Stimulated activated CD8-positive, alpha-beta memory T cell treated with anti-CD3 and anti-CD28 coated beads, Interleukin-7, amount 100 ng/mL, for 48 hours (primary cell): ENCODE data around the gene CLMP.
"Not testable (repeated sequence)": the region's sequence is repeated elsewhere in the genome, so short reads cannot be mapped to it uniquely, and the experiment has no call there.

Source experiments
- DNase-seq, 2 donors: peaks; one replicate each; pipeline ENCODE4 v3.0.0-alpha.2; 2020; ENCODE audit warnings: low read depth in 1 of 2; ENCODE audit errors: extremely low read depth in 1 of 2

CLMP gene

DNA sequence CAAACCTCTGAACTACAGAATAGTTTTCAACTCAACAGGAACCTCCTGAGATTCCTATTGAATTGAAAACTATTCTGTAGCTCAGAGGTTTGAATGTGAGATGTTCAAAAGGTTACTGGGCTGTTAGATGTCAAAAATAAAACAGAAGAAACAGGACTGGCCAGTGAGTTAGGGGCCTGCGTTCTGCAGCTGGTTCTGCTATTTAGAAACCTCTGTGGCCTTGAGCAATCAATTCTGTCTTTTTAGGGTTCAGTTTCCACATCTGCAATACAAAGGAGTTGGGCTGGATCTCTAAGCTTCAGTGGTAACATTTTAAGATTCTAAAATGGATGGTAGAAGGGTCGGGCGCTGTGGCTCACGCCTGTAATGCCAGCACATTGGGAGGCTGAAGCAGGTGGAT, 55.8 kb downstream of the CLMP start:
- DNase-seq = no peak

DNA sequence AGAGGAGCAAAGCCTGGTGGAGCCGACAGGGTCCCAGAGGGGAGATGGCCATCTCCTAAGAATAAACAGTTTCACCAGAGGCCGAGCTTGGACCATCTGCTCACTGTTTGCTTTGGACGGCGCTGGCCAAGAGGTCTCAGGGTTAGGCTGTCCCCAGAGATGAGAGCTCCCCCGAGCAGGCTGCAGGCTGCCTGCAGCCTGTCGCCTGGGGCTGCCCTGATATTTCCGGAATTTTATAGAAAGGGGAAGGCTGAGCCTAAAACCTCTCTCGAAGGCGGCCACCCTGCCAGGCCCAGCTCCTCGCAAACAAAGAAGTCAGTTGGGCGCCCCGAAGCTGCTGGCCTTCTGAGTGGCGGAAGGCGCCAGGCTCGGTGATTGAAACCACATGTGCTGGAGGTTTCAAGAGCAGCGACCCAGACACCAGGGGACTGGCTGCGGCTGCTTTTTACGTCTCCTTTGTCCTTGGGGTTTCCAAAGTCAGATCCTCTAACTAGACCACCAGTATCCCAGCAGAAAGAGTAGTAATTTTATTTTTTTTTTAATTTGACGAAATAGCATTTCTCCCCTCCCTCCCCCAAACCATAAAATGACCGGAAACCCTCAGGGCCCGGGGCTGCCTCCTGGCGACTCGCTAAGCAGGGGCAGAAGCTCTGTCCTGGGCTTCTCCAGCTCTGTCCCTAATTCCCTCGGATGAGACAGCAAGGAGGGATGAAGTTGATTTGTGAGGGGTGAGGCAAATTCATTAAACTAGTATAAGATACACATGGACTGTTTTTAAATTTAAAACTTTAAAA, 57.4 kb downstream of the CLMP start:
- DNase-seq = no peak

GRCh38 chr11:123135863-123136446, 59.1 kb downstream of the CLMP start:
- no peak for DNase-seq

DNA sequence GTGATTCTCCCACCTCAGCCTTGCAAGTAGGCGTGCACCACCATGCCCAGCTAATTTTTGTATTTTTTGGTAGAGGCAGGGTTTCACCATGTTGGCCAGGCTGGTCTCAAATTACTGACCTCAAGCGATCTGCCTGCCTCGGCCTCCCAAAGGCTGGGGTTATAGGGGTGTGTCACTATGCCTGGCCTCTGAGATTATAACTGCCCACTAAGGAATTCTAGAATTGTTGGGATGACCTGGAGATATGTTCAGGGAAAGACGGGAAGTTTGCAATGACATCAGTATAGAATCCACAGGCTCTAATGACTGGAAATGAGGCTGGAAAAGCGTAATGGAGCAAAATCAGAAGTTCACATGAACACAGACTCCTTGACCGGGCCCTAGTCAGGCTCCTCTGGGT, 62.2 kb downstream of the CLMP start:
- DNase-seq = no peak

DNA sequence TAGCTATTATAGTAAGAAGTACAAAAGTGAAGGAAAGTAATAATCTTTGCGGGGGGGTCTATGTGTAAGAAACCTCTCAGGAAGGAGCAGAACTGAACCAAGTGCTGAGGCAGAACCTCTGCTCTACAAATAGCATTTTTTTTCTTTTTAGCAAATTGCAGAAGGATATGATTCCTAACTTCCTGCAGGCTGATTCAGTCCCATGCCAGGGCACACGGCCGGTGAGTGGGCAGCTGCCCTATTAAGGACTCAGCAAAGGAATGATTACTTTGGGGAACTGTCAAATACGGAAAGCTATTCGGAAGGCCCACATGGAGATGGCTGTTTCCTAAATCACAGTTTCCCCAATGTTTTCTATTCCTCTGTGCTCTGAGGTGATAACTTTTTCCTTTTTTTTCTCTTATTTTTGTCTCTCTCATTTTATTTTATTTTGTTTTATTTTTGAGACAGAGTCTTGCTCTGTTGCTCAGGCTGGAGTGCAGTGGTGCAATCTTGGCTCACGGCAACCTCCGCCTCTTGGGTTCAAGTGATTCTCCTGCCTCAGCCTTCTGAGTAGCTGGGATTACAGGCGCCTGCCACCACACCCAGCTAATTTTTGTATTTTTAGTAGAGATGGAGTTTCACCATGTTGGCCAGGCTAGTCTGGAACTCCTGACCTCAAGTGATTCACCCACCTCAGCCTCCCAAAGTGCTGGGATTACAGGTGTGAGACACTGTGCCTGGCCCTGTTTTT, 62.8 kb downstream of the CLMP start:
- not testable (repeated sequence) for DNase-seq

- no peak for DNase-seq
Observed at GRCh38 chr11:123129920-123130319, 65.1 kb downstream of the CLMP start.

- DNase-seq = no peak
Observed at GRCh38 chr11:123125169-123125568, 69.9 kb downstream of the CLMP start.

- DNase-seq = no peak
Observed at GRCh38 chr11:123122852-123123251, 72.2 kb downstream of the CLMP start.

DNA sequence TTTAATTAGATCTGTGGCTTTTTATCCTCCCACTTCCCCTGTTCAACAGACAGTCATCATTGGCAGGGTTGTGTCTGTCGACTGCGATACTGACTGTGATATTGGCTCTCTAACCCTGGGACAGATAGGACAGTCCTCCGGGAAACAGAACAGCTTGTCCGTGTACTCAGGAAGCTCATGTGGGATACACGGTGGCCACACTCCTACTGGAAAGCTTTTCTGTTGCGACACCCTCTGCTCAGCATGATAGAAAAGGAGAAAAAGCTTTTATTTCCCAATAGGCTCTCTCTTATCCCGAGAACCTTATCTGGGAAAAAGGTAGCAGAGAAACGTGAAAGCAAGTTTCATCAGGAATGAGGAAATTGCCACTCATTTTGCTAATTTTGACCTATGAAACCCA, 72.7 kb downstream of the CLMP start:
- DNase-seq = no peak

GRCh38 chr11:123116486-123116885, 78.6 kb downstream of the CLMP start:
- DNase-seq = no peak

DNA sequence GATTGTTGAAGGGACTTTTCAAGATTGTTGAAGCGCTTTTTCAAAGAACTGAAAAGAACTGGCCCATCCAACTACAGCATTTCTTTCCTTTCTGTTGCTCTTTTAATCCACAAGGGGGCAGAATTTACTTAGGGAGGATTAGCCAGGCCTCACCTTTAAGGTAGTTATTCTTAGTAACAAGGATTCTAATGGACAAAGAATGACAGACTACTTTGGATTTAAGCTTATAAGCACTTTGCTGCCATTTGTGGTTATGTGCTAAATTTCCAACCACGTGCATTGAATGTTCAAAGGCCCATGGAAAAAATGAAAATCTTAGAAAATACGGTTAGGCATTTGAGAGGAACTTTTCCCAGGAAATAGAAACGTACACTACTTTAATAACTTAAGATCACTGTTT, 83.6 kb downstream of the CLMP start:
- DNase-seq = no peak

DNA sequence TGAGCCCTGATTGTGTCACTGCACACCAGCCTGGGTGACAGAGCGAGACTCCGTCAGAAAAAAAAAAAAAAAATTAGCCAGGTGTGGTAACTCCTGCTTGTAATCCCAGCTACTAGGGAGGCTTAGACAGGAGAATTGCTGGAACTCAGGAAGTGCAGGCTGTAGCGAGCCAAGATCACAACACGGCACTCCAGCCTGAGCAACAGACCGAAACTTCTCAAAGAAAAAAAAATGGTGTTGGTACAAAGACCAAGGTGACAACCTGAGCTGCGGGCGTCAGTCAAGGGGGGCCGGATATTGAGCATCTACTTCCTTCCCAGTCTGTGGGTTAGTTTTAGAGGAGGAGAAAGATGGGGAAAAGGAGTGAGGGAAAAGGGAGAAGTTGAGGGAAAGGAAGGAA, 84.7 kb downstream of the CLMP start:
- DNase-seq = no peak

GRCh38 chr11:123107945-123108495, 87.0 kb downstream of the CLMP start:
- no peak for DNase-seq

GRCh38 chr11:123104697-123105096, 90.4 kb downstream of the CLMP start:
- no peak for DNase-seq

DNA sequence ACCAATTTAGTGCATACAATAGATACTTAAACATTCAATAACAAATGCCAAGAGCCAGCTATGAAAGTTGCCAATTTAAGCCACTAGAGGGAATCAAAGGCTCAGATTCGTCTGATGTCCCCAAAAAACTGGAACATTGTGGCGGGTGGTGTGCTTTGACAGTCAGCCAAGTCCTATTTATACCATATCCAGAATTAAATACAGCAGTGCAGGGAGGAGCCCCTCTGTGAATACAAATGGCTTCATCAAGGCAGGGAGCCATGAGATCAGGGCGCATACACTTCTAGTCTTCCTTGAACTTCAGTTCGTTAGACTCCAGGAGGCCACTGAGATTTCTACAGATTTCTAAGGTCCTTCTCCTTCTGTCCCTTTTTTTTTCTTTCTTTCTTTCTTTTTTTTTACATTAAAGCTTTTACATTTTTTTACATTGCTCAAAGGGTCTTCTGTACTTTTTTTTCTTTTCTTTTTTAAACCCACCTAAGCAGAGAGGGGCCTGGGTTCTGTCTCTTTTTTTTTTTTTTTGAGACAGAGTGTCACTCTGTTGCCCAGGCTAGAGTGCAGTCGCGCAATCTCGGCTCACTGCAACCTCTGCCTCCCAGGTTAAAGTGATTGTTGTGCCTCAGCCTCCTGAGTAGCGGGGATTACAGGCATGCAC, 91.6 kb downstream of the CLMP start:
- no peak for DNase-seq

DNA sequence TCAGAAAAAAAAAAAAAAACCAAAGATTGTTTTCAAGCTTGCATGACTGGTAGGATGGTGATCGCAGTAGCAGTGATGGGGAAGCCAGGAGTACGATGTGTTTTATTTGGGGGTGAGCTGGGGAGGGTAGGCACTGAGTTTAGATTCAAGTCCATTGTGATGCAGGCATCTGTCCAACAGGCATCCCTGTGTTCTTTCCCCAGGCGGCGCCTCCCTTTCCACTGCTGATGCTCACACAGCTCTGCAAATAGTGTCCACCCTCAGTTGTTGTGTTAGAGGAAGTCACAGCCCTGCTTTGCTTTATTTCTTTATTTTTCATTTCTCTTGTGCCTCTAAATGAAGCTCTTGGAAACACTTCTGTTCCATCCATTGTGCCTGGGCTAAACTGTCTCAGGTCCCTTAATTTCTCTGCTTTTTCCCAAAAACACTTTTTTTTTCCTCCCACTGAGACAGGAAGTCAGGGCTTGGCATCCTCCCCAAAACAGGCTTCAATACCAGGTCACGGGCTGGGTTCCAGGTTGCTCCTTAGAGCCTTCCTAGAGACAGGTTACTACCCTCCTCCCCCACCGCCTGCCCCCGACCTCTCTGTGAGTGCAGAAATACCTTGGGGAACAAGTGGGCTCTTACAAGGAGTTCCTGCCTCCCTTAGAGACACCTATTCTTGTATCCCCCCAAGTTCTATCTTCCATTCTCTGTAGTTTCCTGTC, 94.5 kb downstream of the CLMP start:
- DNase-seq = no peak

DNA sequence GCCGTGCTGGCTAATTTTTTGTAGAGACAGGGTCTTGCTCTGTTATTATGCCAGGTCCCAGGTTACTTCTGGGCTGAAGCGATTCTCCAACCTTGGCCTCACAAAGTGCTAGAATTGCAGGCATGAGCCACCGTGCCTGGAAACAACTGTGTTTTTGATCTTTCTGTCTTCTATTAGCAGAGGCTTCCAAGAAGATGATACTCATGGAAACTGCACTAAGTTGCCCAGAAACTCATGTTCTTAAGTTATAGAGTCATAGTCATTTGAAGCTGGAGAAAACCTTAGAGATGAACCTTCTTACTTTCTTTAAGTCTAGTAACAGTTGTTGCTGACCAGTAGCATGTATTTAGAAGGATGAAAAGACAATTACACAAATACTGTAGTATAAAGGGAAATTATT, 96.1 kb downstream of the CLMP start:
- no peak for DNase-seq

DNA sequence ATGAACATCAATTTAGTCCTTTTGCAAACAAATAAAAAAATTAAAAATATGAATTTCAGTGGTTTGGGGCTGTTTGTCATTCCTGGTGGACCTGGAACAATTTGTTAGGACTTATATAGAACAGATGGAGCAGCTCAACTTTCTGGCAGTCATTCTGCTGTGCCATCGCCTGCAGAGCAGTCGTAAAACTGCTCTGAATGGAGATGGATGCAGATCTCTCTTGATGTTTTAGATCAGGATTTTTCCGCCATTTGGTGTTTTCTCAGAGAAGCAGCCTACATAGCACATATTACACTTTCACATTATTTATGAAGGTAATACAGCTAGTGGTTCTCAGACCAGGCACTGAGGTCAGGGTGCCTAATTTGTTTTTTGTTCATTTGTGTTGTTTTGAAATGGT, 101.3 kb downstream of the CLMP start:
- no peak for DNase-seq

GRCh38 chr11:123091506-123091905, 103.5 kb downstream of the CLMP start:
- DNase-seq = no peak

GRCh38 chr11:123090168-123090567, 104.9 kb downstream of the CLMP start:
- DNase-seq = not testable (repeated sequence)

DNA sequence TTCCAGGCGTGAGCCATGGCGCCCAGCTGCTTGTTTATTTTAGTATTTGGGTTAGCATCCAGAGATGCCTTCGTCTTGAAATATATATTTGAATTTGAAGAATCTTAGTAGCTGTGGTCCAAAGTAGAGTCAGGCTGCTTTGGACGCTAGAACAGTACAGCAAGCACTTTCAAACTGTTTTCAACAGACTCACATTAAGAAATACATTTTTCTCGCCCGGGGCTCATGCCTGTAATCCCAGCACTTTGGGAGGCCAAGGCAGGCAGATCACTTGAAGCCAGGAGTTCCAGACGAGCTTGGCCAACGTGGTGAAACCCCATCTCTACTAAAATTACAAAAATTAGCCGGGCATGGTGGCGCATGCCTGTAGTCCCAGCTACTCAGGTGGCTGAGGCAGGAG, 106.2 kb downstream of the CLMP start:
- DNase-seq = not testable (repeated sequence)
